ENCODE results near the gene PEX3.
A peak's percentile ranks its signal among the peaks of the same experiment; 100 is the strongest.
"Not testable (repeated sequence)": the region's sequence is repeated elsewhere in the genome, so short reads cannot be mapped to it uniquely, and the experiment has no call there.

The PEX3 gene

GRCh38 chr6:143505537-143505936 lies 54.9 kb downstream of the PEX3 start:
- no peaks in the 10 kb centered on the region for H4K20me1 ChIP-seq
- no peak overlapping the region for H3K4me3 ChIP-seq
- H3K27me3 ChIP-seq, result no peaks in the 10 kb centered on the region
- H3K4me2 ChIP-seq, result no peak overlapping the region
- no peak overlapping the region for H3K9ac ChIP-seq
- no peaks in the 10 kb centered on the region for H3K9me3 ChIP-seq
- no peaks in the 10 kb centered on the region for H3K4me1 ChIP-seq
- no peak overlapping the region for H3K27ac ChIP-seq
- no peak for TF ChIP-seq Cebpa-rat (IDR thresholded peaks at IDR 0.05)
- H3K36me3 ChIP-seq, result no peaks in the 10 kb centered on the region

- H3K36me3 ChIP-seq, result no peaks in the 10 kb centered on the region
These were observed 55.6 kb downstream of the PEX3 start for GRCh38 chr6:143506199-143506598.

GRCh38 chr6:143506620-143507019 lies 56.0 kb downstream of the PEX3 start:
- H3K4me1 ChIP-seq, result peaks cover 8% of the 10 kb centered on the region
- TF ChIP-seq Cebpa-rat (IDR thresholded peaks at IDR 0.05), result no peak

More at GRCh38 chr6:143506199-143506598, 55.6 kb downstream of the PEX3 start:
- Histone ChIP-seq H3K9ac (no peak overlapping the region), H3K4me3 (no peak overlapping the region), H3K4me2 (no peak overlapping the region), H3K27ac (no peak overlapping the region), H3K27me3 (peaks cover 4% of the 10 kb centered on the region), H3K4me1 (peaks cover 3% of the 10 kb centered on the region), H4K20me1 (no peaks in the 10 kb centered on the region), H3K9me3 (peaks cover 5% of the 10 kb centered on the region; the same call in 1 of the 2 replicates)
- no peak for TF ChIP-seq Cebpa-rat (IDR thresholded peaks at IDR 0.05)

GRCh38 chr6:143507358-143508145 lies 56.9 kb downstream of the PEX3 start:
- no peak for TF ChIP-seq Cebpa-rat (IDR thresholded peaks at IDR 0.05)
- peaks cover 10% of the 10 kb centered on the region for H3K4me1 ChIP-seq
- H3K27ac ChIP-seq, result no peak overlapping the region
- H3K4me3 ChIP-seq, result no peak overlapping the region
- peaks cover 18% of the 10 kb centered on the region; the same call in 1 of the 2 replicates for H3K9me3 ChIP-seq
- no peak overlapping the region for H3K9ac ChIP-seq
- H3K4me2 ChIP-seq, result no peak overlapping the region
- no peaks in the 10 kb centered on the region for H4K20me1 ChIP-seq
- H3K27me3 ChIP-seq, result peaks cover 13% of the 10 kb centered on the region
- no peaks in the 10 kb centered on the region for H3K36me3 ChIP-seq

More at GRCh38 chr6:143506620-143507019, 56.0 kb downstream of the PEX3 start:
- Histone ChIP-seq H3K9ac (no peak overlapping the region), H3K27ac (no peak overlapping the region), H3K4me2 (no peak overlapping the region), H3K36me3 (no peaks in the 10 kb centered on the region), H3K27me3 (peaks cover 9% of the 10 kb centered on the region), H3K4me3 (no peak overlapping the region), H3K9me3 (peaks cover 9% of the 10 kb centered on the region; the same call in 1 of the 2 replicates), H4K20me1 (no peaks in the 10 kb centered on the region)

GRCh38 chr6:143510326-143510725 lies 59.7 kb downstream of the PEX3 start:
- not testable (repeated sequence) for H3K4me2 ChIP-seq, H3K9ac ChIP-seq, H4K20me1 ChIP-seq, H3K4me1 ChIP-seq, H3K4me3 ChIP-seq, H3K27ac ChIP-seq, H3K36me3 ChIP-seq
- H3K27me3 ChIP-seq, result peaks cover 13% of the 10 kb centered on the region
- peaks cover 22% of the 10 kb centered on the region; the same call in 1 of the 2 replicates for H3K9me3 ChIP-seq

GRCh38 chr6:143510991-143511891 lies 60.6 kb downstream of the PEX3 start, which contains the start of gene FUCA2:
TSS of gene FUCA2 (minus strand) at chr6:143511720. CDS start at chr6:143511634, 86 bp downstream.
- H3K4me1 ChIP-seq, result peaks cover 10% of the 10 kb centered on the region
- TF ChIP-seq Cebpa-rat (IDR thresholded peaks at IDR 0.05), result no peak
- peak within 1 kb of the TSS; percentile 65 for H3K9ac ChIP-seq
- H3K36me3 ChIP-seq, result no peaks in the 10 kb centered on the region
- peak within 1 kb of the TSS; percentile 61 for H3K27ac ChIP-seq
- peak within 1 kb of the TSS; percentile 76 for H3K4me2 ChIP-seq
- no peaks in the 10 kb centered on the region for H4K20me1 ChIP-seq
- peaks cover 13% of the 10 kb centered on the region for H3K27me3 ChIP-seq
- H3K9me3 ChIP-seq, result peaks cover 22% of the 10 kb centered on the region; the same call in 1 of the 2 replicates
- H3K4me3 ChIP-seq, result peak within 1 kb of the TSS; percentile 62

- peaks cover 10% of the 10 kb centered on the region for H3K4me1 ChIP-seq
- H4K20me1 ChIP-seq, result no peaks in the 10 kb centered on the region
- H3K9ac ChIP-seq, result no peak overlapping the region
- no peaks in the 10 kb centered on the region for H3K36me3 ChIP-seq
- peaks cover 22% of the 10 kb centered on the region; the same call in 1 of the 2 replicates for H3K9me3 ChIP-seq
- no peak overlapping the region for H3K4me2 ChIP-seq
- TF ChIP-seq Cebpa-rat (IDR thresholded peaks at IDR 0.05), result no peak
- H3K27me3 ChIP-seq, result peaks cover 13% of the 10 kb centered on the region
- H3K4me3 ChIP-seq, result no peak overlapping the region
- H3K27ac ChIP-seq, result no peak overlapping the region
These were observed 62.8 kb downstream of the PEX3 start for GRCh38 chr6:143513410-143513809.

GRCh38 chr6:143515061-143515760 lies 64.6 kb downstream of the PEX3 start:
- peaks cover 22% of the 10 kb centered on the region; the same call in 1 of the 2 replicates for H3K9me3 ChIP-seq
- H3K4me2 ChIP-seq, result no peak overlapping the region
- H3K27me3 ChIP-seq, result peaks cover 13% of the 10 kb centered on the region
- no peaks in the 10 kb centered on the region for H4K20me1 ChIP-seq
- H3K4me1 ChIP-seq, result peaks cover 10% of the 10 kb centered on the region
- no peak overlapping the region for H3K27ac ChIP-seq
- H3K9ac ChIP-seq, result no peak overlapping the region
- H3K4me3 ChIP-seq, result no peak overlapping the region
- TF ChIP-seq Cebpa-rat (IDR thresholded peaks at IDR 0.05), result no peak
- H3K36me3 ChIP-seq, result no peaks in the 10 kb centered on the region

GRCh38 chr6:143515766-143516355 lies 65.3 kb downstream of the PEX3 start:
- Histone ChIP-seq H3K9ac (no peak overlapping the region), H4K20me1 (no peaks in the 10 kb centered on the region), H3K4me3 (no peak overlapping the region), H3K27me3 (peaks cover 12% of the 10 kb centered on the region), H3K4me2 (no peak overlapping the region), H3K9me3 (peaks cover 21% of the 10 kb centered on the region; the same call in 1 of the 2 replicates), H3K4me1 (peaks cover 10% of the 10 kb centered on the region), H3K27ac (no peak overlapping the region), H3K36me3 (no peaks in the 10 kb centered on the region)
- TF ChIP-seq Cebpa-rat (IDR thresholded peaks at IDR 0.05), result no peak

Measured in BLaER1 (cell line).